ENCODE measurements around the gene SCN1B. TPM values are rescaled to one million over a fixed set of nuclear protein-coding genes. Genes with fewer than 3 reads are reported as not detected.
A peak's percentile ranks its signal among the peaks of the same experiment; 100 is the strongest.
"Not testable (repeated sequence)": the region's sequence is repeated elsewhere in the genome, so short reads cannot be mapped to it uniquely, and the experiment has no call there.

Gene SCN1B
- total RNA-seq, 4 donors from 2014 or later, result 0.60 to 14.2 (median 3.2) TPM

DNA sequence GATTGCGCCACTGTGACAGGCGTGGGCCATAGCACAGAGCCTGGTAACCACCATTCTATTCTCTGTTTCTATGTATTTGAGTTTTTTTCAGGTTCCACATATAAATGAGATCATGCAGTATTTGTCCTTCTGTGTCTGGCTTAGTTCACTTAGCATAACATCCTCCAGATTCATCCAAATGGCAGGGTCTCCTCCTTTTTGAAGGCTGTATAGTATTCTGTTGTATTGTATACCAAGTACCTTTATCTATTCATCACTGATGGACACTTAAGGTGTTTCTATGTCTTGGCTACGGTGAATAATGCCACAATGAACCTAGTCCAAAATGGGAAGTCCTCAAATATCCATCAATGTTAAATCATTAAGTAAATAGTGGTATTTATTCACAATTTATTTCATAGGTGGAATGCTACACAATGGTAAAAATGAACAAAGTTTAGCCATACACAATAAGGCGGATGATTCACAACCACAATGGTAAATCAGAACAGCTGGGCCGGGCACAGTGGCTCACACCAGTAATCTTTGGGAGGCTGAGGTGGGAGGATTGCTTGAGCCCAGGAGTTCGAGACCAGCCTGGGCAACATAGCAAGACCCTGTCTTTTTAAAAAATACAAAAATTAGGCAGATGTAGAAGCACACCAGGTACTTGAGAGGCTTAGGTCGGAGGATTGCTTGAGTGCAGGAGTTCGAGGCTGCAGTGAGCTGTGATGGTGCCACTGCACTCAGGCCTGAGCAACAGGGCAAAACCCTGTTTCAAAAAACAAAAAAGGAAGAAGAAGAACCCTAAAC lies 38.5 kb upstream of the SCN1B start:
- H3K27ac ChIP-seq, result no peak overlapping the region
- H3K4me1 ChIP-seq, result peaks cover 4 to 28% (median 16%) of the 10 kb centered on the region in 4 donors
- TF ChIP-seq CTCF (IDR thresholded peaks at IDR 0.05) (no peak), POLR2A (IDR thresholded peaks at IDR 0.05) (no peak), POLR2AphosphoS5 (IDR thresholded peaks at IDR 0.05) (no peak), EP300 (IDR thresholded peaks at IDR 0.05; ENCODE audit: low read depth) (no peak)
- no peak overlapping the region for H3K4me3 ChIP-seq
- no peaks in the 10 kb centered on the region for H3K9me3 ChIP-seq
- DNase-seq, result no peak
- intact Hi-C loops (cut with DNase I; ENCODE audit: low total_unique reads) (no loop called here), in situ Hi-C loops (cut with MboI; ENCODE audit: low pct_ligation_motif_present in 1 of 4, low pct_unique_long_range_greater_than_20kb in 1 of 4, low sequenced_read_pairs in 3 of 4) (no loop called here)
- H3K27me3 ChIP-seq, result no peaks in the 10 kb centered on the region
- no peaks in the 10 kb centered on the region for H3K36me3 ChIP-seq
- WGBS, 2 donors (ENCODE audit: low coverage in 1 of 2), result 77 to 91% methylated on average over 4 to 8 of the region's 8 CpGs

DNA sequence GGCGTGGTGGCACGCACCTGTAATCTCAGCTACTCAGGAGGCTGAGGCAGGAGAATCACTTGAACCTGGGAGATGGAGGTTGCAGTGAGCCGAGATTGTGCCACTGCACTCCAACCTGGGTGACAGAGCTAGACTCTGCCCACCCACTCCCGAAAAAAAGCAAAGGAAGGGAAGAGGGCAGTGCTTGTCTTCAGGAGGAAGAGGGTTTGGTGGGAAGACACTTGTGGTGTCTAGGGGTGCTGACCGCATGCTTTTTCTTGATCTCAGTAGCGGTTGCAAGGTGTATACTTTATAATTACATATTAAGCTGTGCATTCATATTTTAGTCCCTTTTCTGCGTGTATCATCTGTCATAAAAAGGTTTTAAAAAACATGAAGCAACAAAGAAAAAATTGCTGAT lies 37.7 kb upstream of the SCN1B start:
- peaks cover 4 to 35% (median 17%) of the 10 kb centered on the region in 4 donors for H3K4me1 ChIP-seq

GRCh38 chr19:34994286-34994642 lies 36.0 kb upstream of the SCN1B start:
- no peak for DNase-seq
- Histone ChIP-seq H3K4me1 (peaks cover 9 to 48% (median 22%) of the 10 kb centered on the region in 4 donors), H3K9me3 (no peaks in the 10 kb centered on the region), H3K4me3 (no peak overlapping the region), H3K27ac (peak overlapping the region; percentile 62 to 68 (median 63)), H3K27me3 (no peaks in the 10 kb centered on the region), H3K36me3 (no peaks in the 10 kb centered on the region)
- in situ Hi-C loops (cut with MboI; ENCODE audit: low pct_ligation_motif_present in 1 of 4, low pct_unique_long_range_greater_than_20kb in 1 of 4, low sequenced_read_pairs in 3 of 4), result no loop called here
- 45 to 80% methylated on average over 7 to 9 of the region's 9 CpGs for WGBS, 2 donors (ENCODE audit: low coverage in 1 of 2)
- intact Hi-C loops (cut with DNase I; ENCODE audit: low total_unique reads), result no loop called here
- TF ChIP-seq EP300 (IDR thresholded peaks at IDR 0.05; ENCODE audit: low read depth) (no peak), POLR2AphosphoS5 (IDR thresholded peaks at IDR 0.05) (no peak), CTCF (IDR thresholded peaks at IDR 0.05) (no peak), POLR2A (IDR thresholded peaks at IDR 0.05) (no peak)

More for the DNA sequence above, 37.7 kb upstream of the SCN1B start:
- H3K36me3 ChIP-seq; H3K4me3 ChIP-seq; H3K27ac ChIP-seq; intact Hi-C loops (cut with DNase I; ENCODE audit: low total_unique reads); H3K9me3 ChIP-seq; in situ Hi-C loops (cut with MboI; ENCODE audit: low pct_ligation_motif_present in 1 of 4, low pct_unique_long_range_greater_than_20kb in 1 of 4, low sequenced_read_pairs in 3 of 4); H3K27me3 ChIP-seq; DNase-seq: not testable (repeated sequence)
- 79 to 91% methylated on average over 3 to 7 of the region's 7 CpGs for WGBS, 2 donors (ENCODE audit: low coverage in 1 of 2)

GRCh38 chr19:34994643-34995541 lies 35.4 kb upstream of the SCN1B start:
- peak; percentile 65 for DNase-seq
- intact Hi-C loops (cut with DNase I; ENCODE audit: low total_unique reads) (no loop called here), in situ Hi-C loops (cut with MboI; ENCODE audit: low pct_ligation_motif_present in 1 of 4, low pct_unique_long_range_greater_than_20kb in 1 of 4, low sequenced_read_pairs in 3 of 4) (no loop called here)
- no peaks in the 10 kb centered on the region for H3K36me3 ChIP-seq
- no peaks in the 10 kb centered on the region for H3K27me3 ChIP-seq
- peaks cover 12 to 54% (median 28%) of the 10 kb centered on the region in 4 donors for H3K4me1 ChIP-seq
- no peak overlapping the region for H3K4me3 ChIP-seq
- no peaks in the 10 kb centered on the region for H3K9me3 ChIP-seq
- TF ChIP-seq POLR2A (IDR thresholded peaks at IDR 0.05), result no peak
- no peak for TF ChIP-seq CTCF (IDR thresholded peaks at IDR 0.05)
- peak in 1 of 3 donors; percentile 36 for TF ChIP-seq POLR2AphosphoS5 (IDR thresholded peaks at IDR 0.05)
- no peak for TF ChIP-seq EP300 (IDR thresholded peaks at IDR 0.05; ENCODE audit: low read depth)
- 36 to 75% methylated on average over 2 to 17 of the region's 17 CpGs for WGBS, 2 donors (ENCODE audit: low coverage in 1 of 2)
- peak overlapping the region; percentile 62 to 68 (median 63) for H3K27ac ChIP-seq

Measured in transverse colon (tissue), 4 donors.